Common myeloid progenitor, CD34-positive (primary cell): Measurements from ENCODE around the gene KCNA10.
A peak's percentile ranks its signal among the peaks of the same experiment; 100 is the strongest.

Experiments used
- CTCF ChIA-PET: fragments of 350-600 bp; sonication (Branson Sonifier 250); formaldehyde crosslinking; loops from one replicate; lab custom pipeline; 2021; ENCODE audit warnings: antibody characterized with exemption; lab: Charles Lee
- POLR2A ChIA-PET: fragments of 350-600 bp; sonication (Branson Sonifier 250); formaldehyde crosslinking; loops from one replicate; lab custom pipeline; 2021; ENCODE audit warnings: antibody characterized with exemption; lab: Charles Lee
- DNase-seq, 3 donors: peaks; one replicate each; pipeline versions ENCODE4 v3.0.0 to v3.0.0-alpha.2; 2013
- H3K27ac ChIP-seq, 2 experiments: 1 replicate in 1 of 2; 2 replicates in 1 of 2; pipeline ENCODE4 v1.7.0; 2013; ENCODE audit warnings: inconsistent platforms in 2 of 2, low read length in 2 of 2, mild to moderate bottlenecking in 2 of 2, low read depth in 1 of 2, moderate library complexity in 1 of 2; ENCODE audit not compliant: severe bottlenecking in 2 of 2, insufficient read depth in 1 of 2, poor library complexity in 1 of 2
- H3K27me3 ChIP-seq, 5 experiments: replicated peaks in 2 of 5; 1 replicate in 3 of 5; 2 replicates in 2 of 5; pipeline versions ENCODE4 v1.6.1 to v1.7.0; 2013; ENCODE audit warnings: low read length in 4 of 5, mild to moderate bottlenecking in 2 of 5, moderate library complexity in 2 of 5, inconsistent platforms in 1 of 5; ENCODE audit not compliant: insufficient read depth in 5 of 5, control insufficient read depth in 4 of 5
- H3K36me3 ChIP-seq, 4 experiments: 1 replicate in 2 of 4; 2 replicates in 2 of 4; pipeline versions ENCODE4 v1.6.1 to v1.7.0; 2013; ENCODE audit warnings: low read length in 3 of 4, control low read depth in 1 of 4, mild to moderate bottlenecking in 1 of 4; ENCODE audit not compliant: control insufficient read depth in 4 of 4, insufficient read depth in 4 of 4
- H3K4me1 ChIP-seq, 4 experiments: 1 replicate in 3 of 4; 2 replicates in 1 of 4; pipeline versions ENCODE4 v1.6.1 to v1.7.1; 2013; ENCODE audit warnings: low read length in 3 of 4, mild to moderate bottlenecking in 3 of 4, control low read depth in 1 of 4, inconsistent platforms in 1 of 4, moderate library complexity in 1 of 4; ENCODE audit not compliant: control insufficient read depth in 4 of 4, insufficient read depth in 4 of 4; ENCODE audit errors: control extremely low read depth in 1 of 4
- H3K4me3 ChIP-seq, 7 experiments: 1 replicate in 4 of 7; 2 replicates in 3 of 7; pipeline versions ENCODE4 v1.5.1 to v1.7.0; 2013; ENCODE audit warnings: mild to moderate bottlenecking in 7 of 7, low read length in 6 of 7, moderate library complexity in 6 of 7, inconsistent platforms in 2 of 7, low read depth in 2 of 7, control low read depth in 1 of 7; ENCODE audit not compliant: insufficient read depth in 4 of 7, control insufficient read depth in 1 of 7; ENCODE audit errors: extremely low read depth in 1 of 7
- H3K9me3 ChIP-seq, 5 experiments: 1 replicate in 4 of 5; 2 replicates in 1 of 5; pipeline versions ENCODE4 v1.6.1 to v1.7.1; 2013; ENCODE audit warnings: low read length in 4 of 5, mild to moderate bottlenecking in 2 of 5, inconsistent platforms in 1 of 5, low read depth in 1 of 5, moderate library complexity in 1 of 5; ENCODE audit not compliant: control insufficient read depth in 4 of 5, insufficient read depth in 2 of 5; ENCODE audit errors: control extremely low read depth in 1 of 5
- WGBS: methylation state at CpG from one replicate; pipeline ENCODE4 v1.1.5; 2013; ENCODE audit not compliant: insufficient coverage; 5-methylcytosine and 5-hydroxymethylcytosine counted together

Gene KCNA10

GRCh38 chr1:110494522-110495406, 24.2 kb downstream of the KCNA10 start:
- H3K27me3 ChIP-seq = no peaks in the 10 kb centered on the region
- H3K4me1 ChIP-seq = peaks cover 3 to 31% (median 28%) of the 10 kb centered on the region in 4 experiments
- no peaks in the 10 kb centered on the region for H3K9me3 ChIP-seq
- 17% methylated on average over 15 of the region's 21 CpGs for WGBS
- ChIA-PET POLR2A (no interaction called here), CTCF (interaction anchor here (1.0 to 7.7 kb wide), 27 partner anchors 10 to 444 kb away, joined by 3 to 107 read pairs (median 8); partner anchors contain the start of genes KCNA10, KCNC4 and LAMTOR5)
- peak overlapping the region in 4 of 7 experiments; percentile 5 to 50 (median 22) for H3K4me3 ChIP-seq
- H3K27ac ChIP-seq = no peak overlapping the region
- DNase-seq = peak; percentile 18 to 70 (median 63)
- no peaks in the 10 kb centered on the region for H3K36me3 ChIP-seq

GRCh38 chr1:110494036-110494435, 24.9 kb downstream of the KCNA10 start:
- Histone ChIP-seq H3K4me1 (peaks cover 3 to 37% (median 29%) of the 10 kb centered on the region in 4 experiments), H3K9me3 (no peaks in the 10 kb centered on the region), H3K27me3 (no peaks in the 10 kb centered on the region), H3K4me3 (no peak overlapping the region), H3K36me3 (no peaks in the 10 kb centered on the region), H3K27ac (no peak overlapping the region)
- no peak for DNase-seq
- ChIA-PET POLR2A (interaction anchor here (0.6 kb wide), 1 partner anchor 9 kb away, joined by 3 read pairs; no protein-coding TSS in a partner anchor), CTCF (interaction anchor here (1.3 to 7.7 kb wide), 5 partner anchors 27 to 297 kb away, joined by 3 to 107 read pairs (median 55); partner anchors contain the start of gene LAMTOR5)
- WGBS = 79% methylated on average over 5 of the region's 5 CpGs

- no peaks in the 10 kb centered on the region for H3K36me3 ChIP-seq
- peaks cover 3 to 38% (median 29%) of the 10 kb centered on the region in 4 experiments for H3K4me1 ChIP-seq
- no peak overlapping the region for H3K27ac ChIP-seq
- 89% methylated on average over 5 of the region's 5 CpGs for WGBS
- H3K4me3 ChIP-seq = no peak overlapping the region
- no peaks in the 10 kb centered on the region for H3K9me3 ChIP-seq
- DNase-seq = no peak
- ChIA-PET POLR2A (interaction anchor here (0.6 kb wide), 1 partner anchor 9 kb away, joined by 3 read pairs; no protein-coding TSS in a partner anchor), CTCF (interaction anchor here (1.6 to 7.7 kb wide), 2 partner anchors 26 to 37 kb away, joined by 3 to 96 read pairs; no protein-coding TSS in a partner anchor)
- H3K27me3 ChIP-seq = no peaks in the 10 kb centered on the region
Measured at GRCh38 chr1:110493059-110493699, 25.8 kb downstream of the KCNA10 start.

- no peaks in the 10 kb centered on the region for H3K9me3 ChIP-seq
- WGBS = 91% methylated on average over 7 of the region's 7 CpGs
- H3K4me1 ChIP-seq = peaks cover 3 to 38% (median 29%) of the 10 kb centered on the region in 4 experiments
- no peaks in the 10 kb centered on the region for H3K27me3 ChIP-seq
- ChIA-PET POLR2A (no interaction called here), CTCF (interaction anchor here (0.7 to 1.6 kb wide), 4 partner anchors 9 to 81 kb away, joined by 3 to 8 read pairs (median 3); no protein-coding TSS in a partner anchor)
- H3K4me3 ChIP-seq = no peak overlapping the region
- H3K27ac ChIP-seq = no peak overlapping the region
- DNase-seq = no peak
- no peaks in the 10 kb centered on the region for H3K36me3 ChIP-seq
Measured at GRCh38 chr1:110492573-110492972, 26.4 kb downstream of the KCNA10 start.

DNA sequence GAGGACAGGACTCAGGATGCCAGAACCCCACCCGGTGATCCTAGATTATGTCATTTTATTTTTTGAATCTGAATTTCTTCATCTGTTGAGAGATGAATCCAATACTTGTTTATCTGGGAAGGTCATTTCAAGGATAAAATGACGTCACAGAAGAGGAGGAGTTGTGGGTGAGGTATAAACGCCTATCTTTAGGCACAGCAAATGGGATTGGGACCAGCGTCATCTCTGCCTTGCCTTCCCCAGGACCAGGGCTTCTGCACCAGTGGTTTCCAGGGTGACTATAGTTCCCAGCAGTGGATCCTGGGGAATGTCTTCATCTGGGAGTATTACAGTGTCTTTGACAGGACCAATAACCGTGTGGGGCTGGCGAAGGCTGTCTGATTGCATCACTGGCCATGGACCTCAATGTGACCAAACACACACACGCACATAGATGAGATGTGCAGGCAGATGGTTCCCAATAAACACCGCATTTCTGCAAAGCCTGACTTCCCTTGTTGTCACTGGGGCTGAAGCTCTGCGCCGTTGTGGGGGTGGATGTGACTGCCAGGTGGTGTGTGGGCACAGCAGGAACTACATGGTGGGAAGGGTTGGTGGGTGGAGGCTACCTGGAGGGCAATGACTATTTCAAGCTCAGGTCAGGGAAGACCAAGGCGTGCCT, 28.1 kb downstream of the KCNA10 start:
- no peaks in the 10 kb centered on the region for H3K36me3 ChIP-seq
- 99% methylated on average over 7 of the region's 11 CpGs for WGBS
- POLR2A ChIA-PET = no interaction called here
- no peak overlapping the region for H3K27ac ChIP-seq
- no peak overlapping the region for H3K4me3 ChIP-seq
- H3K9me3 ChIP-seq = no peaks in the 10 kb centered on the region
- H3K4me1 ChIP-seq = peaks cover 3 to 38% (median 29%) of the 10 kb centered on the region in 4 experiments
- no peaks in the 10 kb centered on the region for H3K27me3 ChIP-seq
- DNase-seq = peak in 2 of 3 donors; percentile 53 to 58
- CTCF ChIA-PET = interaction anchor here (0.8 to 1.6 kb wide), 3 partner anchors 23 to 79 kb away, joined by 3 to 8 read pairs (median 4); no protein-coding TSS in a partner anchor

- DNase-seq = no peak
- H3K4me3 ChIP-seq = no peak overlapping the region
- H3K36me3 ChIP-seq = no peaks in the 10 kb centered on the region
- peaks cover 0 to 35% (median 22%) of the 10 kb centered on the region in 4 experiments for H3K4me1 ChIP-seq
- ChIA-PET CTCF (interaction anchor here (1.0 kb wide), 2 partner anchors 8 to 13 kb away, joined by 3 to 4 read pairs; no protein-coding TSS in a partner anchor), POLR2A (no interaction called here)
- no peaks in the 10 kb centered on the region for H3K9me3 ChIP-seq
- 81% methylated on average over 12 of the region's 14 CpGs for WGBS
- H3K27ac ChIP-seq = no peak overlapping the region
- peaks cover 0 to under 1% (median 0%) of the 10 kb centered on the region in 5 experiments for H3K27me3 ChIP-seq
Measured at GRCh38 chr1:110489973-110490542, 28.9 kb downstream of the KCNA10 start.
